HG03469 (cell line): Measurements from ENCODE around the gene ASH1L.
"Not testable (repeated sequence)": the region's sequence is repeated elsewhere in the genome, so short reads cannot be mapped to it uniquely, and the experiment has no call there.

ENCODE experiments used
- ATAC-seq: cut with Tn5 transposase; IDR thresholded peaks from one replicate; pipeline ENCODE4 v1.9.1; 2021; ENCODE audit warnings: mild to moderate bottlenecking, moderate library complexity, moderate number of reproducible peaks; ENCODE audit not compliant: unreplicated experiment

The ASH1L gene

GRCh38 chr1:155562581-155563376 is at the start of gene ASH1L:
Gene ASH1L (minus strand): TSS chr1:155562803. CDS start chr1:155521519, 41,284 bp downstream.
- peak; percentile 47 for ATAC-seq

- not testable (repeated sequence) for ATAC-seq
Measured at GRCh38 chr1:155610257-155610647, 47.6 kb upstream of the ASH1L start.

- ATAC-seq, result peak; percentile 84
Measured at GRCh38 chr1:155609515-155610256, 47.1 kb upstream of the ASH1L start, which contains the start of gene MSTO1. Gene MSTO1 (plus strand): TSS chr1:155610218. CDS start chr1:155610249, 31 bp downstream.

GRCh38 chr1:155608888-155609225 is 46.3 kb upstream of the ASH1L start:
- ATAC-seq, result no peak

- ATAC-seq, result no peak
Measured at GRCh38 chr1:155607708-155608107, 45.1 kb upstream of the ASH1L start.

GRCh38 chr1:155599828-155600572 is 37.4 kb upstream of the ASH1L start:
- ATAC-seq, result not testable (repeated sequence)

- ATAC-seq, result no peak
Measured at GRCh38 chr1:155598842-155599331, 36.3 kb upstream of the ASH1L start.

GRCh38 chr1:155596864-155597263 is 34.3 kb upstream of the ASH1L start:
- no peak for ATAC-seq

GRCh38 chr1:155595877-155596474 is 33.4 kb upstream of the ASH1L start:
- not testable (repeated sequence) for ATAC-seq

- ATAC-seq, result no peak
Measured at GRCh38 chr1:155591770-155592169, 29.2 kb upstream of the ASH1L start.

- ATAC-seq, result not testable (repeated sequence)
Measured at GRCh38 chr1:155590516-155591247, 28.1 kb upstream of the ASH1L start.

- not testable (repeated sequence) for ATAC-seq
Measured at GRCh38 chr1:155589282-155589681, 26.7 kb upstream of the ASH1L start.

GRCh38 chr1:155583846-155584245 is 21.2 kb upstream of the ASH1L start:
- not testable (repeated sequence) for ATAC-seq

GRCh38 chr1:155575608-155576007 is 13.0 kb upstream of the ASH1L start:
- not testable (repeated sequence) for ATAC-seq

- no peak for ATAC-seq
Measured at GRCh38 chr1:155574077-155574476, 11.5 kb upstream of the ASH1L start.

GRCh38 chr1:155570593-155570990 is 8.0 kb upstream of the ASH1L start:
- no peak for ATAC-seq

- no peak for ATAC-seq
Measured at GRCh38 chr1:155569988-155570592, 7.5 kb upstream of the ASH1L start.

GRCh38 chr1:155563377-155564022 is 897 bp upstream of the ASH1L start:
- ATAC-seq, result not testable (repeated sequence)
